ENCODE measurements around the gene RTL10. TPM values are rescaled to one million over a fixed set of nuclear protein-coding genes. Genes with fewer than 3 reads are reported as not detected.

The RTL10 gene
- total RNA-seq, 1 experiment from 2014 or later = 24.4 TPM

DNA sequence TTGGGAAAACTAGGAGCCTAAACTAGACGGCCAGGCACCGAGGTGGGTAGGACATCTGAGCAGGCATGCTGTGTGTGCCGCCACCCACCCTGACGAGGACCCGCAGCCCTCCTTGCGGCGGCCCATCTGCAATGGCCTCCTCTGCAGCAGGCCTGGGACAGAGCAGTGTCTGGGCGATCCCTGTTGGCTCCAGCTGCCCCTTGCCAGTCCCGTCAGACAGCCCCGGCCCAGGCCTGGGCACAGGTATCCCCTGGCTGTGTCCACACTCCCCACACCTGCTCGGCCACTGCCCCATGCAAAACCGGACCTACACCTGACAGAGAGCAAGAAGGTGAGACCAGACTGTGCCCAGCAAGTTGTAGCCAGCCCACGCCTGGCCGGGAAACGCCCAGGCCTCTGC lies 38.7 kb upstream of the RTL10 start:
- Histone ChIP-seq H4K8ac (replicated peaks; ENCODE audit: insufficient read length, low read depth, low read length) (no peak overlapping the region), H3K23me2 (ENCODE audit: insufficient read length, low read depth, low read length, poor library complexity, severe bottlenecking) (no peaks in the 10 kb centered on the region), H3K27ac (ENCODE audit: insufficient read length, low read depth, low read length) (no peak overlapping the region), H3K9me3 (ENCODE audit: control insufficient read depth, low read depth, low read length) (no peaks in the 10 kb centered on the region), H2BK20ac (ENCODE audit: low read depth, low read length, poor library complexity, severe bottlenecking) (no peak overlapping the region), H2BK15ac (ENCODE audit: low read depth, low read length) (no peak overlapping the region), H4K20me1 (ENCODE audit: control insufficient read depth, insufficient read depth, insufficient read length) (no peaks in the 10 kb centered on the region), H3K18ac (ENCODE audit: insufficient read length, low read depth, low read length) (no peak overlapping the region), H3T11ph (ENCODE audit: low read length) (no peak overlapping the region), H2AK5ac (ENCODE audit: insufficient read length, low read length) (no peak overlapping the region), H3K4me1 (ENCODE audit: insufficient read depth, low read length) (peaks cover 5% of the 10 kb centered on the region; the same call in 1 of the 2 replicates), H3K4me2 (ENCODE audit: insufficient read depth, insufficient read length, low read length) (no peak overlapping the region), H3K14ac (ENCODE audit: insufficient read depth, low read length) (no peak overlapping the region), H2AFZ (ENCODE audit: low read length) (no peak overlapping the region), H3K79me2 (ENCODE audit: insufficient read depth, low read length) (no peaks in the 10 kb centered on the region), H2BK5ac (ENCODE audit: insufficient read length, low read length) (no peak overlapping the region), H3K27me3 (ENCODE audit: insufficient read depth, low read length) (no peaks in the 10 kb centered on the region; the same call in 1 of the 2 replicates), H3K4ac (ENCODE audit: low read depth, low read length) (no peak overlapping the region), H2BK120ac (ENCODE audit: low read depth, low read length, poor library complexity, severe bottlenecking) (no peak overlapping the region), H4K5ac (ENCODE audit: insufficient read length, low read depth, low read length) (no peak overlapping the region), H3K23ac (ENCODE audit: insufficient read length, low read depth, low read length) (no peak overlapping the region), H3K79me1 (ENCODE audit: insufficient read depth, low read depth, low read length, poor library complexity, severe bottlenecking) (no peaks in the 10 kb centered on the region), H3K9ac (ENCODE audit: extremely low read depth, insufficient read length, low read length) (no peak overlapping the region), H2BK12ac (ENCODE audit: insufficient read length, low read depth, low read length) (no peak overlapping the region), H4K91ac (ENCODE audit: insufficient read length, low read depth, low read length) (no peak overlapping the region), H3K56ac (ENCODE audit: insufficient read length, low read depth, low read length) (no peak overlapping the region)
- H3K27ac Mint-ChIP-seq = no peak overlapping the region
- TF ChIP-seq, protein P1, sequence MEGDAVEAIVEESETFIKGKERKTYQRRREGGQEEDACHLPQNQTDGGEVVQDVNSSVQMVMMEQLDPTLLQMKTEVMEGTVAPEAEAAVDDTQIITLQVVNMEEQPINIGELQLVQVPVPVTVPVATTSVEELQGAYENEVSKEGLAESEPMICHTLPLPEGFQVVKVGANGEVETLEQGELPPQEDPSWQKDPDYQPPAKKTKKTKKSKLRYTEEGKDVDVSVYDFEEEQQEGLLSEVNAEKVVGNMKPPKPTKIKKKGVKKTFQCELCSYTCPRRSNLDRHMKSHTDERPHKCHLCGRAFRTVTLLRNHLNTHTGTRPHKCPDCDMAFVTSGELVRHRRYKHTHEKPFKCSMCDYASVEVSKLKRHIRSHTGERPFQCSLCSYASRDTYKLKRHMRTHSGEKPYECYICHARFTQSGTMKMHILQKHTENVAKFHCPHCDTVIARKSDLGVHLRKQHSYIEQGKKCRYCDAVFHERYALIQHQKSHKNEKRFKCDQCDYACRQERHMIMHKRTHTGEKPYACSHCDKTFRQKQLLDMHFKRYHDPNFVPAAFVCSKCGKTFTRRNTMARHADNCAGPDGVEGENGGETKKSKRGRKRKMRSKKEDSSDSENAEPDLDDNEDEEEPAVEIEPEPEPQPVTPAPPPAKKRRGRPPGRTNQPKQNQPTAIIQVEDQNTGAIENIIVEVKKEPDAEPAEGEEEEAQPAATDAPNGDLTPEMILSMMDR (conservative IDR thresholded peaks at IDR 0.05) = no peak
- no peaks in the 10 kb centered on the region for H3K27me3 Mint-ChIP-seq (ENCODE audit: low read depth)
- H3K9me3 Mint-ChIP-seq = no peaks in the 10 kb centered on the region
- WGBS (ENCODE audit: extremely low coverage, insufficient read length, low lambda C conversion rate) = no CpG with 5 or more reads among the region's 15 CpGs
- no peak for DNase-seq
- H3K36me3 Mint-ChIP-seq (ENCODE audit: insufficient read depth in 1 of 3, low read depth in 3 of 3) = peaks cover 2 to 7% (median 6%) of the 10 kb centered on the region in 3 experiments; a peak in 2 of 7 replicates
- no peak overlapping the region for H3K4me3 Mint-ChIP-seq
- peaks cover 25 to 28% of the 10 kb centered on the region in 2 experiments for H3K4me1 Mint-ChIP-seq

All from H9 (cell line).